ENCODE measurements around the gene C2CD2. TPM values are rescaled to one million over a fixed set of nuclear protein-coding genes. Genes with fewer than 3 reads are reported as not detected.

Gene C2CD2
- total RNA-seq, 6 experiments from 2014 or later, result 14.4 to 19.9 (median 17.2) TPM

GRCh38 chr21:41970751-41971653 is 17.2 kb upstream of the C2CD2 start:
- H3K4me1 Mint-ChIP-seq (ENCODE audit: low read depth), result peaks cover 15% of the 10 kb centered on the region

GRCh38 chr21:41970106-41970391 is 16.2 kb upstream of the C2CD2 start:
- TF ChIP-seq, protein P1, sequence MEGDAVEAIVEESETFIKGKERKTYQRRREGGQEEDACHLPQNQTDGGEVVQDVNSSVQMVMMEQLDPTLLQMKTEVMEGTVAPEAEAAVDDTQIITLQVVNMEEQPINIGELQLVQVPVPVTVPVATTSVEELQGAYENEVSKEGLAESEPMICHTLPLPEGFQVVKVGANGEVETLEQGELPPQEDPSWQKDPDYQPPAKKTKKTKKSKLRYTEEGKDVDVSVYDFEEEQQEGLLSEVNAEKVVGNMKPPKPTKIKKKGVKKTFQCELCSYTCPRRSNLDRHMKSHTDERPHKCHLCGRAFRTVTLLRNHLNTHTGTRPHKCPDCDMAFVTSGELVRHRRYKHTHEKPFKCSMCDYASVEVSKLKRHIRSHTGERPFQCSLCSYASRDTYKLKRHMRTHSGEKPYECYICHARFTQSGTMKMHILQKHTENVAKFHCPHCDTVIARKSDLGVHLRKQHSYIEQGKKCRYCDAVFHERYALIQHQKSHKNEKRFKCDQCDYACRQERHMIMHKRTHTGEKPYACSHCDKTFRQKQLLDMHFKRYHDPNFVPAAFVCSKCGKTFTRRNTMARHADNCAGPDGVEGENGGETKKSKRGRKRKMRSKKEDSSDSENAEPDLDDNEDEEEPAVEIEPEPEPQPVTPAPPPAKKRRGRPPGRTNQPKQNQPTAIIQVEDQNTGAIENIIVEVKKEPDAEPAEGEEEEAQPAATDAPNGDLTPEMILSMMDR (IDR thresholded peaks at IDR 0.05), result no peak
- H3K4me3 Mint-ChIP-seq, result no peak overlapping the region
- peaks cover 17% of the 10 kb centered on the region for H3K27me3 Mint-ChIP-seq (ENCODE audit: insufficient read depth)
- no peaks in the 10 kb centered on the region for H3K36me3 Mint-ChIP-seq (ENCODE audit: low read depth)
- DNase-seq, result no peak
- no peaks in the 10 kb centered on the region for H3K9me3 Mint-ChIP-seq
- no peak overlapping the region for H3K27ac Mint-ChIP-seq
- peaks cover 25% of the 10 kb centered on the region for H3K4me1 Mint-ChIP-seq (ENCODE audit: low read depth)

More at GRCh38 chr21:41970751-41971653, 17.2 kb upstream of the C2CD2 start:
- no peak overlapping the region for H3K4me3 Mint-ChIP-seq
- peaks cover 17% of the 10 kb centered on the region for H3K27me3 Mint-ChIP-seq (ENCODE audit: insufficient read depth)
- TF ChIP-seq, protein P1 (IDR thresholded peaks at IDR 0.05), result no peak
- H3K9me3 Mint-ChIP-seq, result no peaks in the 10 kb centered on the region
- no peak for DNase-seq
- no peaks in the 10 kb centered on the region for H3K36me3 Mint-ChIP-seq (ENCODE audit: low read depth)
- no peak overlapping the region for H3K27ac Mint-ChIP-seq

DNA sequence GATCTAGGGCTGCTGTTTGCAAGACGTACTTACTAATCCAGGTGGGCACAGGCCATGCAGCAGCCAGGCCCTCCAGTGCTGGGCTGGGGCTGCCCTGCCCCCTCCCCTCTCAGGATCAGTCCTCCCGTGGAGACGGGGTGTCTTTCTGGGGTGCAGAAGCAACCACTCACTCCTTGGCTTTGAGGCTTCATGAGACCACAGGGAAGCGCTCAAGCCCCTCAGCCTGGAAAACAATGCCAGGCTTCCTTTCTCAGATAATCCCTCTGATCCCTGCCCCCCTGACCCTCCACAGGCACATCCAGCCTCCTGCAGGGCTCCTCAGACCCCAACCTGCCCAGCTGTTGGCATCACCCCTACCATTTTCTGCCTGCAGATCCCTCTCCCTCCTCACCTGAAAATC is 13.9 kb upstream of the C2CD2 start:
- Mint-ChIP-seq H3K9me3 (no peaks in the 10 kb centered on the region), H3K27me3 (ENCODE audit: insufficient read depth) (peaks cover 26% of the 10 kb centered on the region), H3K27ac (no peak overlapping the region), H3K4me1 (ENCODE audit: low read depth) (peaks cover 26% of the 10 kb centered on the region), H3K4me3 (no peak overlapping the region), H3K36me3 (ENCODE audit: low read depth) (no peaks in the 10 kb centered on the region)
- TF ChIP-seq, protein P1 (IDR thresholded peaks at IDR 0.05), result no peak
- DNase-seq, result no peak

DNA sequence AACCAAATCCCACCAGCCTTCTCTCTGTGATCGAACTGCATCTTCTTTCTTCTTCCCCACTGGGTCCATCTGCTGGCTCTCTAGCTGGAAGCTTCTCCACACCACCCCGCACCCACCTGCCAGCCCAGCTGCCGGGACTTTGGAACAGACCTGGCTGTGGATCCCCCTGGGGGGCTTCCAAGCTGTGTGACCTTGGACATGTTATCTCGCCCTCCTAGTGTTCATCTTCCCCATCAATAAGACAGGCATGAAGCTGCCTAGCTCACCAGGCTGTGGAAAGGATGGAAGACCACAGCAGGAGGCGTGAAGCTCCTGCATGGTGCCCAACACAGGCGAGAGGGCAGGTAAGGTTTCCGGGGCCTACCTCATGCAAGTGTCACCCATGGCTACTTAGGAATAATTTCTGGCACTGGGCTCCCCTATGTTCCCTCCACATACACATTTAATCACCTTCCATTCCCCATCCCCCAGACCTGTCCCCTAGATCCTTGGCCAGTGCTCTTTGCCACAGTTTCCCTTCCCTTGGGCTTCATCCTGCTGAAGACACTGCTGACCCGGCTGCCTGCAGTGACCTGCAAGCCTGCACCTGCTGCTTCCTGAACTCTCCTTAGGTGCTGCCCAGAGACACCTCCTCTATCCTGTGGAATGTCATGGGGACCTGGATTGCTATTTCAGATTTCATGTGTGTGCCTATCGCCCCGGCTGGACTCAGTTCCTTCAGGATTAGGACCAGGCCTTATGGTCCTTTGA is 13.2 kb upstream of the C2CD2 start:
- TF ChIP-seq, protein P1 (IDR thresholded peaks at IDR 0.05), result no peak
- Mint-ChIP-seq H3K4me1 (ENCODE audit: low read depth) (peaks cover 29% of the 10 kb centered on the region), H3K9me3 (no peaks in the 10 kb centered on the region), H3K4me3 (no peak overlapping the region), H3K27ac (no peak overlapping the region), H3K36me3 (ENCODE audit: low read depth) (no peaks in the 10 kb centered on the region), H3K27me3 (ENCODE audit: insufficient read depth) (peaks cover 30% of the 10 kb centered on the region)
- DNase-seq, result no peak

GRCh38 chr21:41966041-41966833 is 12.4 kb upstream of the C2CD2 start:
- Mint-ChIP-seq H3K4me3 (no peak overlapping the region), H3K9me3 (no peaks in the 10 kb centered on the region), H3K27me3 (ENCODE audit: insufficient read depth) (peaks cover 30% of the 10 kb centered on the region), H3K36me3 (ENCODE audit: low read depth) (no peaks in the 10 kb centered on the region), H3K4me1 (ENCODE audit: low read depth) (peaks cover 37% of the 10 kb centered on the region), H3K27ac (no peak overlapping the region)
- TF ChIP-seq, protein P1 (IDR thresholded peaks at IDR 0.05), result 0 out of 2 replicates have a peak, but pooled peaks have one; percentile 16
- peak; percentile 67 for DNase-seq

All from HFFc6 (cell line).